Measurements from ENCODE around the gene ODF2L.

Gene ODF2L

GRCh38 chr1:86317926-86318325 is 78.2 kb downstream of the ODF2L start:
- no peak for DNase-seq

DNA sequence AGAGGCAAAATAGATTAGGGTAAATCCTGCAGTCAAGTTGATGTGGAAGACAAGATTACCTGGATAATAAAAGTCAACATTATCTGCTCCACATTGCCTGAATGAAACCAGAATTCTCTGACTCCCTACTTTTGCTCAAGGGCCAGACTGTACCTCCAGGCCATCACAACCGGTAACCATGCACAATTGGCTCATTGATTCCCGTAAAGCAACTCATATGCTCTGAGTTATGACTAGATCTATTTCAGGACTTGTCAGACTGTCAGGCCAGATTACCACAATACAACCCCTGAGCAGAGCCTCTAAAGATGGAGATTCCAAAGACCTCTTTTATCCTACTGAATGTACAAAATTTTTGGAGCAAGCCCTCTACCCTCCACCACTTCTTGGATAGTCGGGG is 90.4 kb downstream of the ODF2L start:
- DNase-seq: no peak

- DNase-seq: no peak
Observed at GRCh38 chr1:86303041-86303690, 93.0 kb downstream of the ODF2L start.
